ENCODE results near the gene EXT2.

- TF ChIP-seq, protein P1, sequence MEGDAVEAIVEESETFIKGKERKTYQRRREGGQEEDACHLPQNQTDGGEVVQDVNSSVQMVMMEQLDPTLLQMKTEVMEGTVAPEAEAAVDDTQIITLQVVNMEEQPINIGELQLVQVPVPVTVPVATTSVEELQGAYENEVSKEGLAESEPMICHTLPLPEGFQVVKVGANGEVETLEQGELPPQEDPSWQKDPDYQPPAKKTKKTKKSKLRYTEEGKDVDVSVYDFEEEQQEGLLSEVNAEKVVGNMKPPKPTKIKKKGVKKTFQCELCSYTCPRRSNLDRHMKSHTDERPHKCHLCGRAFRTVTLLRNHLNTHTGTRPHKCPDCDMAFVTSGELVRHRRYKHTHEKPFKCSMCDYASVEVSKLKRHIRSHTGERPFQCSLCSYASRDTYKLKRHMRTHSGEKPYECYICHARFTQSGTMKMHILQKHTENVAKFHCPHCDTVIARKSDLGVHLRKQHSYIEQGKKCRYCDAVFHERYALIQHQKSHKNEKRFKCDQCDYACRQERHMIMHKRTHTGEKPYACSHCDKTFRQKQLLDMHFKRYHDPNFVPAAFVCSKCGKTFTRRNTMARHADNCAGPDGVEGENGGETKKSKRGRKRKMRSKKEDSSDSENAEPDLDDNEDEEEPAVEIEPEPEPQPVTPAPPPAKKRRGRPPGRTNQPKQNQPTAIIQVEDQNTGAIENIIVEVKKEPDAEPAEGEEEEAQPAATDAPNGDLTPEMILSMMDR (conservative IDR thresholded peaks at IDR 0.05; ENCODE audit: low read depth in 2 of 2): no peak
- TF ChIP-seq ZNF462 (CRISPR knock-in tag; IDR thresholded peaks at IDR 0.05) (no peak), EZH2 (IDR thresholded peaks at IDR 0.05; ENCODE audit: low read depth, unreplicated experiment) (no peak), POLR2AphosphoS5 (IDR thresholded peaks at IDR 0.05; ENCODE audit: low read depth) (no peak), JUNB (IDR thresholded peaks at IDR 0.05; ENCODE audit: unreplicated experiment) (no peak), CREB1 (CRISPR knock-in tag; IDR thresholded peaks at IDR 0.05; ENCODE audit: low read depth) (no peak), ETS1 (IDR thresholded peaks at IDR 0.05) (no peak), EZH2phosphoT487 (IDR thresholded peaks at IDR 0.05; ENCODE audit: unreplicated experiment) (no peak), NANOG (IDR thresholded peaks at IDR 0.05; ENCODE audit: borderline replicate concordance) (no peak), ZNF331 (CRISPR knock-in tag; IDR thresholded peaks at IDR 0.05; ENCODE audit: low read depth) (no peak)
- TF ChIP-seq, protein P2, sequence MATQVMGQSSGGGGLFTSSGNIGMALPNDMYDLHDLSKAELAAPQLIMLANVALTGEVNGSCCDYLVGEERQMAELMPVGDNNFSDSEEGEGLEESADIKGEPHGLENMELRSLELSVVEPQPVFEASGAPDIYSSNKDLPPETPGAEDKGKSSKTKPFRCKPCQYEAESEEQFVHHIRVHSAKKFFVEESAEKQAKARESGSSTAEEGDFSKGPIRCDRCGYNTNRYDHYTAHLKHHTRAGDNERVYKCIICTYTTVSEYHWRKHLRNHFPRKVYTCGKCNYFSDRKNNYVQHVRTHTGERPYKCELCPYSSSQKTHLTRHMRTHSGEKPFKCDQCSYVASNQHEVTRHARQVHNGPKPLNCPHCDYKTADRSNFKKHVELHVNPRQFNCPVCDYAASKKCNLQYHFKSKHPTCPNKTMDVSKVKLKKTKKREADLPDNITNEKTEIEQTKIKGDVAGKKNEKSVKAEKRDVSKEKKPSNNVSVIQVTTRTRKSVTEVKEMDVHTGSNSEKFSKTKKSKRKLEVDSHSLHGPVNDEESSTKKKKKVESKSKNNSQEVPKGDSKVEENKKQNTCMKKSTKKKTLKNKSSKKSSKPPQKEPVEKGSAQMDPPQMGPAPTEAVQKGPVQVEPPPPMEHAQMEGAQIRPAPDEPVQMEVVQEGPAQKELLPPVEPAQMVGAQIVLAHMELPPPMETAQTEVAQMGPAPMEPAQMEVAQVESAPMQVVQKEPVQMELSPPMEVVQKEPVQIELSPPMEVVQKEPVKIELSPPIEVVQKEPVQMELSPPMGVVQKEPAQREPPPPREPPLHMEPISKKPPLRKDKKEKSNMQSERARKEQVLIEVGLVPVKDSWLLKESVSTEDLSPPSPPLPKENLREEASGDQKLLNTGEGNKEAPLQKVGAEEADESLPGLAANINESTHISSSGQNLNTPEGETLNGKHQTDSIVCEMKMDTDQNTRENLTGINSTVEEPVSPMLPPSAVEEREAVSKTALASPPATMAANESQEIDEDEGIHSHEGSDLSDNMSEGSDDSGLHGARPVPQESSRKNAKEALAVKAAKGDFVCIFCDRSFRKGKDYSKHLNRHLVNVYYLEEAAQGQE (IDR thresholded peaks at IDR 0.05; ENCODE audit: unreplicated experiment): no peak
These were observed 185.7 kb downstream of the EXT2 start for GRCh38 chr11:44281151-44281550.
